ENCODE measurements around the gene IFI35.
A peak's percentile ranks its signal among the peaks of the same experiment; 100 is the strongest.
"Not testable (repeated sequence)": the region's sequence is repeated elsewhere in the genome, so short reads cannot be mapped to it uniquely, and the experiment has no call there.

The IFI35 gene

DNA sequence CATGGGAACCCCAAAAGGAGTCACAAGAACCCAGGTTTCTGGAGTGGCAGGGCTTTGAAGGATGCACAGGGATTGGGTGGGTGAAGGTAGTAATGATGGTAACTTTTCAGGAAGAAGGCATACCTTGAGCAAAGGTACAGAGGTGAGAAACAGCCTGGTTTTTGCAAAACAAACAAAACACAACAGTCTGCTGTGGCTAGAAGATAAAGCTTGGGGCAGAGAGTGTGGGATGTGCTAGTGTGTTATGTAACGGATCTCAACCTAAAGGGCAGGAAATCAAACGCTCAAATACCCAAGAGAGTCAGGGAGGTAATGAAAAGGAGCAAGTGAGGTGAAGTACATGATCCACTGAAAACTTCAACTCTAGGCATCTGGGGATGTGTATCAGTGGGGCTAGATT is 31.3 kb upstream of the IFI35 start:
- no peak for ATAC-seq
- TF ChIP-seq ZFP3 (CRISPR knock-in tag; IDR thresholded peaks at IDR 0.05) = no peak
- no peak for TF ChIP-seq TOX (CRISPR knock-in tag; IDR thresholded peaks at IDR 0.05; ENCODE audit: borderline replicate concordance)
- no peak for TF ChIP-seq CSDC2 (CRISPR knock-in tag; IDR thresholded peaks at IDR 0.05)
- TF ChIP-seq TCF4 (CRISPR knock-in tag; IDR thresholded peaks at IDR 0.05; ENCODE audit: borderline replicate concordance) = no peak
- TF ChIP-seq GLIS3 (CRISPR knock-in tag; IDR thresholded peaks at IDR 0.05) = no peak
- TF ChIP-seq ISL1 (CRISPR knock-in tag; IDR thresholded peaks at IDR 0.05) = no peak
- no peak for TF ChIP-seq ZFP30 (CRISPR knock-in tag; IDR thresholded peaks at IDR 0.05)
- no peak for TF ChIP-seq ZNF565 (CRISPR knock-in tag; conservative IDR thresholded peaks at IDR 0.05; ENCODE audit: low read depth)
- no peak for TF ChIP-seq ESRRG (CRISPR knock-in tag; IDR thresholded peaks at IDR 0.05)
- TF ChIP-seq, protein P1, sequence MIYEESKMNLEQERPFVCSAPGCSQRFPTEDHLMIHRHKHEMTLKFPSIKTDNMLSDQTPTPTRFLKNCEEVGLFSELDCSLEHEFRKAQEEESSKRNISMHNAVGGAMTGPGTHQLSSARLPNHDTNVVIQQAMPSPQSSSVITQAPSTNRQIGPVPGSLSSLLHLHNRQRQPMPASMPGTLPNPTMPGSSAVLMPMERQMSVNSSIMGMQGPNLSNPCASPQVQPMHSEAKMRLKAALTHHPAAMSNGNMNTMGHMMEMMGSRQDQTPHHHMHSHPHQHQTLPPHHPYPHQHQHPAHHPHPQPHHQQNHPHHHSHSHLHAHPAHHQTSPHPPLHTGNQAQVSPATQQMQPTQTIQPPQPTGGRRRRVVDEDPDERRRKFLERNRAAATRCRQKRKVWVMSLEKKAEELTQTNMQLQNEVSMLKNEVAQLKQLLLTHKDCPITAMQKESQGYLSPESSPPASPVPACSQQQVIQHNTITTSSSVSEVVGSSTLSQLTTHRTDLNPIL (CRISPR knock-in tag; IDR thresholded peaks at IDR 0.05; ENCODE audit: low read depth) = no peak

DNA sequence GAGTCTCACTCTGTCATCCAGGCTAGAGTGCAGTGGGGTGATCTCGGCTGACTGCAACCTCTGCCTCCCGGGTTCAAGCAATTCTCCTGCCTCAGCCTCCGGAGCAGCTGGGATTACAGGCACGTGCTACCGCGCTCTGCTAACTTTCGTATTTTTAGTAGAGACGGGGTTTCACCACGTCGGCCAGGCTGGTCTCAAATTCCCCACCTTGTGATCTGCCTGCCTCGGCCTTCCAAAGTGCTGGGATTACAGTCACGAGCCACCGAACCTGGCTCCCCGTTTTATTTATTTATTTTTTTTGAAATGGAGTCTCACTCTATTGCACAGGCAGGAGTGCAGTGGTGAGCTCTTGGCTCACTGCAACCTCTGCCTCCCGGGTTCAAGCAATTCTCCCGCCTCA is 30.9 kb upstream of the IFI35 start:
- ATAC-seq = not testable (repeated sequence)

DNA sequence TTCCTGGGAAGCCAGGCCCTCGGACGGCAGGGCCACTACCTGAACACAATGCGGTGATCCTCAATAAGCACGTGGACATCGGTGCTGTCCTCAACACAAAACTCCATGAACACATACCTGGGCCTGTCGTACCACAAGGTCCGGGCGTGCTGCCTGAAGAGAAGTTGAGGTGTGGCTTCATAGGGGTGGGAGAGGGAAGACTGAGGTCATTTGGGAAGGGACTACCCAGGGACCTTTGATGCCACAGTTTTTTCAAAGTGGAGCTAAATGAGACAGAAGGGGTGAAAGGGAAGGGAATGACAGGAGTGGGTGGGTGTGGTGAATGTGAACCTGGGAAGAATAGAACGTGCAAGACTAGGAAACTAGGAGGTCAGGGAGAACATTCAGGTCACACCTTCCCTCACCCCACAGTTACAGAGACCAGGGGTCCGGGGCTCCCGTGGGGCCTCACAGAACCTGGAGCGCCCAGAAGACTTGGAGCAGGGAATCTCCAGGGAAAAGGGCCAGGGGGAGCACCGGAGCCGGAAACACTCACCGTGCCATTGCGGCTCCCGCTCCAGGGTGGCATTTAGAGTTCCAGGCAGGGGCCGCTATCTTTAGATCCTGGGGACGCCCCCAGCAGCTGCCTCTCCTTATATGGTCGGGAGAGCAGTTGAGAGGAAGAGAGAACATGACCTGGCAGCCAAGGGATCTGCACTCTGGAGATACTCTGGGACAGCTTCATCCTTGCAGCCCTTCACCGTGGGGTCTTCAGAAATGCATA is 26.9 kb upstream of the IFI35 start, which contains the start of gene PTGES3L:
TSS of gene PTGES3L (minus strand) at position 570 of the 763 bp plus-strand sequence. CDS start at position 543, 27 bp downstream.
- TF ChIP-seq, protein P2, sequence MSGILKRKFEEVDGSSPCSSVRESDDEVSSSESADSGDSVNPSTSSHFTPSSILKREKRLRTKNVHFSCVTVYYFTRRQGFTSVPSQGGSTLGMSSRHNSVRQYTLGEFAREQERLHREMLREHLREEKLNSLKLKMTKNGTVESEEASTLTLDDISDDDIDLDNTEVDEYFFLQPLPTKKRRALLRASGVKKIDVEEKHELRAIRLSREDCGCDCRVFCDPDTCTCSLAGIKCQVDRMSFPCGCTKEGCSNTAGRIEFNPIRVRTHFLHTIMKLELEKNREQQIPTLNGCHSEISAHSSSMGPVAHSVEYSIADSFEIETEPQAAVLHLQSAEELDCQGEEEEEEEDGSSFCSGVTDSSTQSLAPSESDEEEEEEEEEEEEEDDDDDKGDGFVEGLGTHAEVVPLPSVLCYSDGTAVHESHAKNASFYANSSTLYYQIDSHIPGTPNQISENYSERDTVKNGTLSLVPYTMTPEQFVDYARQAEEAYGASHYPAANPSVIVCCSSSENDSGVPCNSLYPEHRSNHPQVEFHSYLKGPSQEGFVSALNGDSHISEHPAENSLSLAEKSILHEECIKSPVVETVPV (CRISPR knock-in tag; IDR thresholded peaks at IDR 0.05) = no peak
- TF ChIP-seq OSR1 (CRISPR knock-in tag; IDR thresholded peaks at IDR 0.05) (no peak), ZNF8 (CRISPR knock-in tag; IDR thresholded peaks at IDR 0.05) (no peak), SNAI2 (CRISPR knock-in tag; IDR thresholded peaks at IDR 0.05) (no peak), ZNF565 (CRISPR knock-in tag; conservative IDR thresholded peaks at IDR 0.05; ENCODE audit: low read depth) (no peak), PPARA (CRISPR knock-in tag; IDR thresholded peaks at IDR 0.05; ENCODE audit: borderline replicate concordance) (no peak), RARB (CRISPR knock-in tag; IDR thresholded peaks at IDR 0.05) (no peak)
- TF ChIP-seq, protein P3, sequence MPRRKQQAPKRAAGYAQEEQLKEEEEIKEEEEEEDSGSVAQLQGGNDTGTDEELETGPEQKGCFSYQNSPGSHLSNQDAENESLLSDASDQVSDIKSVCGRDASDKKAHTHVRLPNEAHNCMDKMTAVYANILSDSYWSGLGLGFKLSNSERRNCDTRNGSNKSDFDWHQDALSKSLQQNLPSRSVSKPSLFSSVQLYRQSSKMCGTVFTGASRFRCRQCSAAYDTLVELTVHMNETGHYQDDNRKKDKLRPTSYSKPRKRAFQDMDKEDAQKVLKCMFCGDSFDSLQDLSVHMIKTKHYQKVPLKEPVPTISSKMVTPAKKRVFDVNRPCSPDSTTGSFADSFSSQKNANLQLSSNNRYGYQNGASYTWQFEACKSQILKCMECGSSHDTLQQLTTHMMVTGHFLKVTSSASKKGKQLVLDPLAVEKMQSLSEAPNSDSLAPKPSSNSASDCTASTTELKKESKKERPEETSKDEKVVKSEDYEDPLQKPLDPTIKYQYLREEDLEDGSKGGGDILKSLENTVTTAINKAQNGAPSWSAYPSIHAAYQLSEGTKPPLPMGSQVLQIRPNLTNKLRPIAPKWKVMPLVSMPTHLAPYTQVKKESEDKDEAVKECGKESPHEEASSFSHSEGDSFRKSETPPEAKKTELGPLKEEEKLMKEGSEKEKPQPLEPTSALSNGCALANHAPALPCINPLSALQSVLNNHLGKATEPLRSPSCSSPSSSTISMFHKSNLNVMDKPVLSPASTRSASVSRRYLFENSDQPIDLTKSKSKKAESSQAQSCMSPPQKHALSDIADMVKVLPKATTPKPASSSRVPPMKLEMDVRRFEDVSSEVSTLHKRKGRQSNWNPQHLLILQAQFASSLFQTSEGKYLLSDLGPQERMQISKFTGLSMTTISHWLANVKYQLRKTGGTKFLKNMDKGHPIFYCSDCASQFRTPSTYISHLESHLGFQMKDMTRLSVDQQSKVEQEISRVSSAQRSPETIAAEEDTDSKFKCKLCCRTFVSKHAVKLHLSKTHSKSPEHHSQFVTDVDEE (CRISPR knock-in tag; IDR thresholded peaks at IDR 0.05) = no peak
- peak; percentile 78 for ATAC-seq

DNA sequence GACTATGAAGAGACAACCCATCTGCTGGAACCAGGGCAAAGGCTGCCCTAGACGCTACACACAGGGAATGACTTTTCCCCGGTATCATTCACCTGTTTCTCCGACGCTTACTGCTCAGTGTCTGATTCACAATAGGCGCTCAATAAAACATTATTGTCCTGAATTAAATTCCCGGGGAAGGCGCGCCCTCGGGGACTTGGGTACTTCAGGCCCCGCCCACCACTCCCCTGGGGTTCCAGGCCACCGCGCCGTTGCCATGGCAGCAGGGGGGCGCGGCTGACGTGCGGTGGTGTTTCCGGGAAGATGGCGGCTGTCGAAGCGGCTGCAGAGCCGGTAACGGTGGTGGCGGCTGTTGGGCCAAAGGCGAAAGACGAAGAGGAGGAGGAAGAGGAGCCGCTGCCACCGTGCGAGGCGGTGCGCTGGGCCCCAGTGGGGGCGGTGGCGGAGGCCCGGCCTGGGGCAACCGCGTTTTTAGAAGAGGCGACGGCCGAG is 26.3 kb upstream of the IFI35 start, which contains the start of gene RUNDC1:
TSS of gene RUNDC1 (plus strand) at position 292 of the 492 bp plus-strand sequence. CDS start at position 304, 12 bp downstream.
- ATAC-seq = peak; percentile 90
- TF ChIP-seq ZNF70 (CRISPR knock-in tag; IDR thresholded peaks at IDR 0.05) (no peak), RARB (CRISPR knock-in tag; IDR thresholded peaks at IDR 0.05) (no peak), ISL1 (CRISPR knock-in tag; IDR thresholded peaks at IDR 0.05) (no peak), SNAI2 (CRISPR knock-in tag; IDR thresholded peaks at IDR 0.05) (no peak), ZNF565 (CRISPR knock-in tag; conservative IDR thresholded peaks at IDR 0.05; ENCODE audit: low read depth) (no peak), TOX (CRISPR knock-in tag; IDR thresholded peaks at IDR 0.05; ENCODE audit: borderline replicate concordance) (no peak), ZFP3 (CRISPR knock-in tag; IDR thresholded peaks at IDR 0.05) (no peak), ZFP30 (CRISPR knock-in tag; IDR thresholded peaks at IDR 0.05) (no peak), GLIS3 (CRISPR knock-in tag; IDR thresholded peaks at IDR 0.05) (no peak), ZC3H10 (CRISPR knock-in tag; IDR thresholded peaks at IDR 0.05) (no peak)
- TF ChIP-seq, protein P4, sequence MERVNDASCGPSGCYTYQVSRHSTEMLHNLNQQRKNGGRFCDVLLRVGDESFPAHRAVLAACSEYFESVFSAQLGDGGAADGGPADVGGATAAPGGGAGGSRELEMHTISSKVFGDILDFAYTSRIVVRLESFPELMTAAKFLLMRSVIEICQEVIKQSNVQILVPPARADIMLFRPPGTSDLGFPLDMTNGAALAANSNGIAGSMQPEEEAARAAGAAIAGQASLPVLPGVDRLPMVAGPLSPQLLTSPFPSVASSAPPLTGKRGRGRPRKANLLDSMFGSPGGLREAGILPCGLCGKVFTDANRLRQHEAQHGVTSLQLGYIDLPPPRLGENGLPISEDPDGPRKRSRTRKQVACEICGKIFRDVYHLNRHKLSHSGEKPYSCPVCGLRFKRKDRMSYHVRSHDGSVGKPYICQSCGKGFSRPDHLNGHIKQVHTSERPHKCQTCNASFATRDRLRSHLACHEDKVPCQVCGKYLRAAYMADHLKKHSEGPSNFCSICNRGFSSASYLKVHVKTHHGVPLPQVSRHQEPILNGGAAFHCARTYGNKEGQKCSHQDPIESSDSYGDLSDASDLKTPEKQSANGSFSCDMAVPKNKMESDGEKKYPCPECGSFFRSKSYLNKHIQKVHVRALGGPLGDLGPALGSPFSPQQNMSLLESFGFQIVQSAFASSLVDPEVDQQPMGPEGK (CRISPR knock-in tag; IDR thresholded peaks at IDR 0.05; ENCODE audit: borderline replicate concordance) = no peak
- TF ChIP-seq, protein P2 (CRISPR knock-in tag; IDR thresholded peaks at IDR 0.05) = no peak

Measured in SK-N-SH treated with all-trans-retinoic acid at 6 μM for 48 hours (cell line).